NCI-H510A (cell line): ENCODE results near the gene SCYGR4.
"Not testable (repeated sequence)": the region's sequence is repeated elsewhere in the genome, so short reads cannot be mapped to it uniquely, and the experiment has no call there.

Source experiments
- DNase-seq: peaks from one replicate; lab custom pipeline; 2025; lab: John Stamatoyannopoulos, UW

SCYGR4 gene

GRCh38 chr2:227666631-227667170, 49.4 kb downstream of the SCYGR4 start, which contains the start of gene SCYGR5:
SCYGR5 (plus strand) TSS chr2:227666804; CDS start chr2:227666804, 0 bp downstream.
- not testable (repeated sequence) for DNase-seq
